Glutamatergic neuron (in vitro differentiated cells): ENCODE measurements around the gene SULT6B1. TPM values are rescaled to one million over a fixed set of nuclear protein-coding genes. Genes with fewer than 3 reads are reported as not detected.

ENCODE experiments used
- DNase-seq: peaks from one replicate; pipeline ENCODE4 v3.0.0; 2022
- H3K27ac Mint-ChIP-seq: one replicate; pipeline ENCODE4 v1.8.0; 2020; ENCODE audit warnings: mild to moderate bottlenecking, mixed read lengths, inconsistent platforms; ENCODE audit not compliant: unreplicated experiment
- H3K27me3 Mint-ChIP-seq: one replicate; pipeline ENCODE4 v1.8.0; 2020; ENCODE audit warnings: mild to moderate bottlenecking, moderate library complexity, mixed read lengths, inconsistent platforms; ENCODE audit not compliant: unreplicated experiment
- H3K36me3 Mint-ChIP-seq: one replicate; pipeline ENCODE4 v1.8.0; 2020; ENCODE audit warnings: mild to moderate bottlenecking, mixed read lengths, inconsistent platforms; ENCODE audit not compliant: unreplicated experiment
- H3K4me1 Mint-ChIP-seq: one replicate; pipeline ENCODE4 v1.8.0; 2020; ENCODE audit warnings: mild to moderate bottlenecking, low read depth, mixed read lengths, inconsistent platforms; ENCODE audit not compliant: unreplicated experiment
- H3K4me3 Mint-ChIP-seq: one replicate; pipeline ENCODE4 v1.8.0; 2020; ENCODE audit warnings: mild to moderate bottlenecking, mixed read lengths, inconsistent platforms; ENCODE audit not compliant: unreplicated experiment
- H3K9me3 Mint-ChIP-seq: one replicate; pipeline ENCODE4 v1.8.0; 2020; ENCODE audit warnings: mild to moderate bottlenecking, moderate library complexity, mixed read lengths, inconsistent platforms; ENCODE audit not compliant: unreplicated experiment
- total RNA-seq: library from RNA; stranded (reverse); fragmentation: NEBNext Ultra II Directional; extraction: Animal tissue kit (Norgen Biotek cat#: 25700); gene quantifications from one replicate; pipeline ENCODE4 v1.2.1, GENCODE V29; 2021; ENCODE audit not compliant: unreplicated experiment
- TF ChIP-seq, protein P1 (sequence below): fragments of 200-600 bp; sonication (generic); IDR thresholded peaks from one replicate; pipeline ENCODE4 v1.5.0; 2021; ENCODE audit not compliant: partially characterized antibody, unreplicated experiment

SULT6B1 gene
- total RNA-seq, 1 donor from 2014 or later = not detected

DNA sequence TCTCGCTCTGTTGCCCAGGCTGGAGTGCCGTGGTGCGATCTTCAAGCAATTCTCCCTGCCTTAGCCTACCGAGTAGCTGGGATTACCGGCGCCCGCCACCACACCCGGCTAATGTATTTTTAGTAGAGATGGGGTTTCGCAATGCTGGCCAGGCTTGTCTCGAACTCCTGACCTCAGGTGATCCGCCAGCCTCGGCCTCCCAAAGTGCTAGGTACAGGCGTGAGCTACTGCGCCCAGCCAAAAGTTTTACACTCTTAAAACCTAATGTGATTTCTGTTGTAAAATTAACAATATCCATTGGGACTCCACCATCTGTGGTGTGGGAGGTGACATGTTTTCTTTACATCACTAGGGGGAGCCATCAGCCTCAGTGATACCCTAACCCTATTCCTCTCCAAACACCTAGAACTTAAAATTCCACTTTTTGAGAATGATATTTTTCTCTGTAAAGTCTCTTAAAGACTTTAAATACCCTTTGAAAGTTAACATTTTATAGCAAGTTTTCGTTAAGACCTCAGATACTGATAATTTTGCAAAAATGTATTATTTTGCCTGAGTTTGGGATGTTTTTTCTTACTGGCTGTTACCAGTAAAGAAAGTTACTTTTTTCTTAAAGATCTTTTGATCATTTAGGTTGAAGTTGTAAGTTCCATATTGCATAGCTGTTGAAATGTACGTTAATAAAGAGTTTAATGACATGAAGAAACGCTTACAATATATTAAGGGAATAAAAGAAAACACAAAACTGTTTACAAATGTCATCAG lies 20.1 kb downstream of the SULT6B1 start:
- no peak for DNase-seq
- Mint-ChIP-seq H3K9me3 (peaks cover 8% of the 10 kb centered on the region), H3K4me1 (no peaks in the 10 kb centered on the region), H3K27me3 (no peaks in the 10 kb centered on the region), H3K27ac (no peak overlapping the region), H3K4me3 (no peak overlapping the region), H3K36me3 (peaks cover 5% of the 10 kb centered on the region)
- TF ChIP-seq, protein P1, sequence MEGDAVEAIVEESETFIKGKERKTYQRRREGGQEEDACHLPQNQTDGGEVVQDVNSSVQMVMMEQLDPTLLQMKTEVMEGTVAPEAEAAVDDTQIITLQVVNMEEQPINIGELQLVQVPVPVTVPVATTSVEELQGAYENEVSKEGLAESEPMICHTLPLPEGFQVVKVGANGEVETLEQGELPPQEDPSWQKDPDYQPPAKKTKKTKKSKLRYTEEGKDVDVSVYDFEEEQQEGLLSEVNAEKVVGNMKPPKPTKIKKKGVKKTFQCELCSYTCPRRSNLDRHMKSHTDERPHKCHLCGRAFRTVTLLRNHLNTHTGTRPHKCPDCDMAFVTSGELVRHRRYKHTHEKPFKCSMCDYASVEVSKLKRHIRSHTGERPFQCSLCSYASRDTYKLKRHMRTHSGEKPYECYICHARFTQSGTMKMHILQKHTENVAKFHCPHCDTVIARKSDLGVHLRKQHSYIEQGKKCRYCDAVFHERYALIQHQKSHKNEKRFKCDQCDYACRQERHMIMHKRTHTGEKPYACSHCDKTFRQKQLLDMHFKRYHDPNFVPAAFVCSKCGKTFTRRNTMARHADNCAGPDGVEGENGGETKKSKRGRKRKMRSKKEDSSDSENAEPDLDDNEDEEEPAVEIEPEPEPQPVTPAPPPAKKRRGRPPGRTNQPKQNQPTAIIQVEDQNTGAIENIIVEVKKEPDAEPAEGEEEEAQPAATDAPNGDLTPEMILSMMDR = peak; percentile 81

DNA sequence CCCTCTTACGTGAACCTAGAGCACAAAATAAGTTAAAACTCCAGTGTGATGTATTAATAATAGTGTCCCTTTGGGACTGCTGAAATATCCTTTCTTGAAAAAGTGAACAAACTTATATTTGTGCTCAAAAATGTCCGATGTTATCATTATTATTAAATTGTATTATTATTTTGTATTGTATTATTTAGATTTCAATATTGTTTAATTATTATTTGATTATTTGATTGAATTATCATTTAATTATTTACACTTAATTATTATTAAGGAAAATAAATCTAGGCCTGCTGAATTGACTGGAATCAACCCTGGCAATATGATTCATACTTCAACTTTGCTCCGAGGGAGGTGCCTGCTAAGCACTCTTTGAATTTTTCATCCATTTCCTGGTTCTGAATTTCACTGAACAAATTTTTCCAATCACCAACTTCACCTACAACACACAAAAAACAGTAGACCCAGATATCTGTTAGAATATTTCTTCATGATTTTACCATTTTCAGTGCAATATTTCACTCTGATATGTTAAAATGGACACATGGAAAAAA lies 20.8 kb downstream of the SULT6B1 start:
- peaks cover 8% of the 10 kb centered on the region for H3K9me3 Mint-ChIP-seq
- DNase-seq = no peak
- H3K27me3 Mint-ChIP-seq = no peaks in the 10 kb centered on the region
- peaks cover 5% of the 10 kb centered on the region for H3K36me3 Mint-ChIP-seq
- TF ChIP-seq, protein P1 = no peak
- H3K4me3 Mint-ChIP-seq = no peak overlapping the region
- H3K27ac Mint-ChIP-seq = no peak overlapping the region
- no peaks in the 10 kb centered on the region for H3K4me1 Mint-ChIP-seq

DNA sequence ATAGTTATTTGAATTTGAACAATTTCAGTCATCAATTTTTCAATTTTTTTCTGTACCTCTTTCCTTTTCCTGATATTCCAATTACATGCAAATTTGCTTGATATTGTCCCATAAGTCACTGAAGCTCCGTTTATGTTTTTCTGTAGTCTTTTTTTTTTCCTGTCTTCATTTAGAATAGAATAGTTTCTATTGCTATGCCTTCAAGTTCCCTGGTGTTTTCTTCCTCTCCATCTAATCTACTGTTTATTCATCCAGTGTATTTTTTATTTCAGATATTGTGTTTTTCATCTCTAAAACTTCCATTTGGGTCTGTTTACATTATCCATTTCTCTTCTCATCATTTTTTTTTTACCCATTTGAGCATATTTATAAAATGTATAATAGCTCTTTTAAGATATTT lies 23.7 kb downstream of the SULT6B1 start:
- DNase-seq = no peak
- Mint-ChIP-seq H3K36me3 (peaks cover 5% of the 10 kb centered on the region), H3K27me3 (no peaks in the 10 kb centered on the region), H3K4me1 (no peaks in the 10 kb centered on the region), H3K27ac (no peak overlapping the region), H3K4me3 (no peak overlapping the region), H3K9me3 (peaks cover 8% of the 10 kb centered on the region)
- TF ChIP-seq, protein P1 = no peak

DNA sequence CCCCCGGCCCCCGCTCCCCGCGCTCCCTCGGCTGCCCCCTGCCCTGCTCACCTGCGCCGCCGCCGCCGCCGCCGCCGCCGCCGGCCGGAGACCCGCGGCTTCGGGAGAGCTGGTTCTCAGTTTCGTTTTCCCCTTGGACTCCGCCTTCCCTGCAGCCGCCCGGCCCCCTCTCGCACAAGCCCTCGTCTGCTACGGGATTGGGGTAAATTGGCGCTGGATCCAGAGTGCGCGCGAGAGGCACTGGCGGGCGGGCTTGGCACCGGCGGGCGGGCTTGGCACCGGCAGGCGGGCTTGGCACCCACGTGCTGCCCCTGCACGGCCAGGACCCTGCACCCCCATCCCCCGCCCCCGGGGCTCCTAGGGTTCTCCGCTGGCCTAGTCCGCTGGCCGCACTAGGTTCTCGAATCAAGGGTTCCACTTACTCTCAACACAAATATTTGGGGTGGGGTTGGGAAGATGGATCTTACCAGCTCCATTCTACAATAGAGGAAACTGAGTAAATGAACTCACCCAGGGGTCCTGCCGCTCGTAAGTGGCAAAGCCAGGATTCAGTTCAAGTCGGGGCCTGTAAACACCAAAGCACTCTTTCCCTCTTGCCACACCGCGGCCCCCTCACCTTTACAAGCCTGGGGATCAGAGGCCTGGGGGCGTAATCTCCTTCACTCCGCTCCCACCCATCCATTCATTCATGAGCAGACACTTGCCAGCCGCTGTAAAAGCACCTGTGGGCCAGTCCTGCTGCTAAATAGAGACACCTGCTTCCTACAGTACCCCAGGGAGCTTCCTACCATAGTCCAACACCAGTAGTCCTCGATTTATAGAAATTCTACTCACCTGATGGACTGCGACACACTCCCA lies 31.4 kb downstream of the SULT6B1 start, which contains the start of gene EIF2AK2:
EIF2AK2 (minus strand) TSS at position 124 of the 858 bp plus-strand sequence. CDS start 9,174 bp downstream, outside the sequence.
- Mint-ChIP-seq H3K4me1 (peaks cover 5% of the 10 kb centered on the region), H3K27me3 (no peaks in the 10 kb centered on the region), H3K36me3 (no peaks in the 10 kb centered on the region), H3K9me3 (no peaks in the 10 kb centered on the region), H3K4me3 (peak within 1 kb of the TSS; percentile 87), H3K27ac (peak within 1 kb of the TSS; percentile 59)
- DNase-seq = peak; percentile 77
- TF ChIP-seq, protein P1 = no peak
